CD4-positive, CD25-positive, alpha-beta regulatory T cell (primary cell): ENCODE measurements around the gene LHFPL2. TPM values are rescaled to one million over a fixed set of nuclear protein-coding genes. Genes with fewer than 3 reads are reported as not detected.

Source experiments
- ATAC-seq, 2 donors: fragments of 150-1000 bp; cut with Tn5 transposase; one replicate each; pipeline ENCODE4 v1.10.0; 2021; ENCODE audit warnings: low read depth in 2 of 2, moderate number of reproducible peaks in 2 of 2, moderate library complexity in 1 of 2
- DNase-seq, 3 donors: peaks; one replicate each; pipeline versions ENCODE4 v3.0.0 to v3.0.0-alpha.2; 2012 to 2022; ENCODE audit warnings: mixed read lengths in 1 of 3
- H3K27ac ChIP-seq: one replicate; pipeline ENCODE4 v1.7.0; 2013; ENCODE audit warnings: mild to moderate bottlenecking, low read length; ENCODE audit not compliant: insufficient read depth, poor library complexity, severe bottlenecking
- H3K27me3 ChIP-seq: one replicate; pipeline ENCODE4 v1.7.0; 2013; ENCODE audit warnings: low read length; ENCODE audit not compliant: control insufficient read depth, insufficient read depth
- H3K36me3 ChIP-seq: one replicate; pipeline ENCODE4 v1.7.0; 2013; ENCODE audit warnings: mild to moderate bottlenecking, low read length, moderate library complexity; ENCODE audit not compliant: control insufficient read depth, insufficient read depth
- H3K4me1 ChIP-seq: 2 replicates; pipeline ENCODE4 v1.7.0; 2013; ENCODE audit warnings: mild to moderate bottlenecking, low read length; ENCODE audit not compliant: insufficient read depth, control insufficient read depth, poor library complexity, severe bottlenecking
- H3K4me3 ChIP-seq: one replicate; pipeline ENCODE4 v1.7.0; 2013; ENCODE audit warnings: low read depth, mild to moderate bottlenecking, low read length, moderate library complexity
- H3K9me3 ChIP-seq, 2 experiments: 1 replicate in 1 of 2; 2 replicates in 1 of 2; pipeline ENCODE4 v1.7.0; 2013; ENCODE audit warnings: low read length in 2 of 2, mild to moderate bottlenecking in 1 of 2, moderate library complexity in 1 of 2; ENCODE audit not compliant: control insufficient read depth in 2 of 2
- H3K27ac Mint-ChIP-seq, 3 donors: one replicate each; pipeline ENCODE4 v1.8.0; 2020 to 2022; ENCODE audit warnings: mild to moderate bottlenecking in 3 of 3, mixed read lengths in 3 of 3, moderate library complexity in 2 of 3
- H3K27me3 Mint-ChIP-seq: one replicate; pipeline ENCODE4 v1.8.0; 2022; ENCODE audit warnings: mild to moderate bottlenecking, mixed read lengths
- H3K36me3 Mint-ChIP-seq: one replicate; pipeline ENCODE4 v1.8.0; 2020; ENCODE audit warnings: mixed read lengths
- H3K4me1 Mint-ChIP-seq, 4 donors: one replicate each; pipeline ENCODE4 v1.8.0; 2020 to 2022; ENCODE audit warnings: mixed read lengths in 4 of 4, mild to moderate bottlenecking in 1 of 4
- H3K4me3 Mint-ChIP-seq, 4 donors: one replicate each; pipeline ENCODE4 v1.8.0; 2020 to 2022; ENCODE audit warnings: mild to moderate bottlenecking in 4 of 4, mixed read lengths in 4 of 4, moderate library complexity in 3 of 4
- H3K9me3 Mint-ChIP-seq, 7 donors: one replicate each; pipeline ENCODE4 v1.8.0; 2020 to 2022; ENCODE audit warnings: mixed read lengths in 7 of 7, mild to moderate bottlenecking in 3 of 7, moderate library complexity in 2 of 7
- polyA plus RNA-seq, 4 donors: library from polyadenylated mRNA; unstranded; fragments of 300-500 nt; fragmentation: Illumina TruSeq; gene quantifications; one replicate each; pipeline ENCODE4 v1.2.3, GENCODE V29; 2021
- total RNA-seq: library from RNA; stranded (reverse); gene quantifications from one replicate; pipeline ENCODE4 v1.2.3, GENCODE V29; 2022

Gene LHFPL2
- total and polyA plus RNA-seq, 5 donors from 2014 or later: 0.11 to 0.47 (median 0.32) TPM

- ATAC-seq: no peak
- Histone ChIP-seq H3K27ac (no peak overlapping the region), H3K36me3 (no peaks in the 10 kb centered on the region), H3K27me3 (no peaks in the 10 kb centered on the region), H3K9me3 (no peaks in the 10 kb centered on the region), H3K4me1 (no peaks in the 10 kb centered on the region), H3K4me3 (no peak overlapping the region)
- Mint-ChIP-seq H3K36me3 (no peaks in the 10 kb centered on the region), H3K4me1 (no peaks in the 10 kb centered on the region), H3K9me3 (peaks cover 0 to 2% (median 0%) of the 10 kb centered on the region in 7 donors), H3K4me3 (no peak overlapping the region), H3K27me3 (peaks cover 6% of the 10 kb centered on the region), H3K27ac (no peak overlapping the region)
- no peak for DNase-seq
These were observed 35.4 kb downstream of the LHFPL2 start for GRCh38 chr5:78613151-78613533.

- Mint-ChIP-seq H3K4me3 (no peak overlapping the region), H3K27ac (no peak overlapping the region), H3K27me3 (peaks cover 6% of the 10 kb centered on the region), H3K36me3 (no peaks in the 10 kb centered on the region), H3K9me3 (peaks cover 0 to 2% (median 0%) of the 10 kb centered on the region in 7 donors), H3K4me1 (no peaks in the 10 kb centered on the region)
- H3K27ac ChIP-seq: no peak overlapping the region
- no peak overlapping the region for H3K4me3 ChIP-seq
- ATAC-seq: no peak
- H3K27me3 ChIP-seq: no peaks in the 10 kb centered on the region
- H3K4me1 ChIP-seq: no peaks in the 10 kb centered on the region
- H3K36me3 ChIP-seq: no peaks in the 10 kb centered on the region
- no peak for DNase-seq
- H3K9me3 ChIP-seq: no peaks in the 10 kb centered on the region
These were observed 36.1 kb downstream of the LHFPL2 start for GRCh38 chr5:78612227-78613150.

GRCh38 chr5:78611126-78611605 is 37.4 kb downstream of the LHFPL2 start:
- H3K27ac Mint-ChIP-seq: no peak overlapping the region
- no peaks in the 10 kb centered on the region for H3K36me3 Mint-ChIP-seq
- H3K4me1 ChIP-seq: no peaks in the 10 kb centered on the region
- no peak overlapping the region for H3K4me3 ChIP-seq
- H3K9me3 Mint-ChIP-seq: peaks cover 0 to 2% (median 0%) of the 10 kb centered on the region in 7 donors
- no peaks in the 10 kb centered on the region for H3K4me1 Mint-ChIP-seq
- ATAC-seq: no peak
- no peaks in the 10 kb centered on the region for H3K36me3 ChIP-seq
- DNase-seq: no peak
- no peak overlapping the region for H3K27ac ChIP-seq
- H3K27me3 Mint-ChIP-seq: peaks cover 6% of the 10 kb centered on the region
- H3K9me3 ChIP-seq: no peaks in the 10 kb centered on the region
- no peaks in the 10 kb centered on the region for H3K27me3 ChIP-seq
- no peak overlapping the region for H3K4me3 Mint-ChIP-seq

- Histone ChIP-seq H3K27me3 (no peaks in the 10 kb centered on the region), H3K27ac (no peak overlapping the region), H3K36me3 (no peaks in the 10 kb centered on the region), H3K4me3 (no peak overlapping the region), H3K4me1 (no peaks in the 10 kb centered on the region), H3K9me3 (no peaks in the 10 kb centered on the region)
- Mint-ChIP-seq H3K36me3 (no peaks in the 10 kb centered on the region), H3K4me3 (no peak overlapping the region), H3K9me3 (peaks cover 0 to 2% (median 0%) of the 10 kb centered on the region in 7 donors), H3K27me3 (peaks cover 6% of the 10 kb centered on the region), H3K27ac (no peak overlapping the region), H3K4me1 (no peaks in the 10 kb centered on the region)
- ATAC-seq: no peak
- DNase-seq: no peak
These were observed 37.9 kb downstream of the LHFPL2 start for GRCh38 chr5:78610636-78611035.

GRCh38 chr5:78610163-78610583 is 38.4 kb downstream of the LHFPL2 start:
- H3K9me3 ChIP-seq: no peaks in the 10 kb centered on the region
- no peaks in the 10 kb centered on the region for H3K36me3 Mint-ChIP-seq
- H3K27me3 Mint-ChIP-seq: peaks cover 6% of the 10 kb centered on the region
- no peak overlapping the region for H3K27ac ChIP-seq
- H3K27ac Mint-ChIP-seq: no peak overlapping the region
- no peaks in the 10 kb centered on the region for H3K4me1 ChIP-seq
- no peak for DNase-seq
- H3K4me1 Mint-ChIP-seq: no peaks in the 10 kb centered on the region
- no peak for ATAC-seq
- no peaks in the 10 kb centered on the region for H3K27me3 ChIP-seq
- H3K36me3 ChIP-seq: no peaks in the 10 kb centered on the region
- H3K9me3 Mint-ChIP-seq: peaks cover 0 to 2% (median 0%) of the 10 kb centered on the region in 7 donors
- no peak overlapping the region for H3K4me3 Mint-ChIP-seq
- H3K4me3 ChIP-seq: no peak overlapping the region

GRCh38 chr5:78607864-78608263 is 40.7 kb downstream of the LHFPL2 start:
- no peaks in the 10 kb centered on the region for H3K27me3 Mint-ChIP-seq
- ATAC-seq: no peak
- Histone ChIP-seq H3K27ac (no peak overlapping the region), H3K4me3 (no peak overlapping the region), H3K36me3 (no peaks in the 10 kb centered on the region), H3K27me3 (no peaks in the 10 kb centered on the region), H3K4me1 (no peaks in the 10 kb centered on the region), H3K9me3 (no peaks in the 10 kb centered on the region)
- no peaks in the 10 kb centered on the region for H3K4me1 Mint-ChIP-seq
- H3K4me3 Mint-ChIP-seq: no peak overlapping the region
- no peak overlapping the region for H3K27ac Mint-ChIP-seq
- H3K36me3 Mint-ChIP-seq: no peaks in the 10 kb centered on the region
- DNase-seq: no peak
- H3K9me3 Mint-ChIP-seq: no peaks in the 10 kb centered on the region

- Histone ChIP-seq H3K4me1 (no peaks in the 10 kb centered on the region), H3K27me3 (no peaks in the 10 kb centered on the region), H3K27ac (no peak overlapping the region), H3K9me3 (no peaks in the 10 kb centered on the region), H3K4me3 (no peak overlapping the region), H3K36me3 (no peaks in the 10 kb centered on the region)
- DNase-seq (no peak), ATAC-seq (no peak)
- no peaks in the 10 kb centered on the region for H3K4me1 Mint-ChIP-seq
- no peak overlapping the region for H3K4me3 Mint-ChIP-seq
- peaks cover 9% of the 10 kb centered on the region for H3K27me3 Mint-ChIP-seq
- H3K9me3 Mint-ChIP-seq: no peaks in the 10 kb centered on the region
- H3K36me3 Mint-ChIP-seq: no peaks in the 10 kb centered on the region
- H3K27ac Mint-ChIP-seq: no peak overlapping the region
These were observed 42.3 kb downstream of the LHFPL2 start for GRCh38 chr5:78606241-78606640.

- Histone ChIP-seq H3K27ac (no peak overlapping the region), H3K4me1 (no peaks in the 10 kb centered on the region), H3K9me3 (no peaks in the 10 kb centered on the region), H3K4me3 (no peak overlapping the region), H3K36me3 (no peaks in the 10 kb centered on the region), H3K27me3 (no peaks in the 10 kb centered on the region)
- ATAC-seq: no peak
- Mint-ChIP-seq H3K27ac (no peak overlapping the region), H3K27me3 (peaks cover 12% of the 10 kb centered on the region), H3K36me3 (no peaks in the 10 kb centered on the region), H3K9me3 (no peaks in the 10 kb centered on the region), H3K4me3 (no peak overlapping the region), H3K4me1 (no peaks in the 10 kb centered on the region)
- DNase-seq: no peak
These were observed 43.0 kb downstream of the LHFPL2 start for GRCh38 chr5:78605611-78606010.
